ENCODE results near the gene RPS3.
"Not testable (repeated sequence)": the region's sequence is repeated elsewhere in the genome, so short reads cannot be mapped to it uniquely, and the experiment has no call there.

Gene RPS3

GRCh38 chr11:75380716-75381420 lies 18.4 kb upstream of the RPS3 start:
- DNase-seq = no peak

GRCh38 chr11:75383246-75383645 lies 16.1 kb upstream of the RPS3 start:
- no peak for DNase-seq

- peak; percentile 82 for DNase-seq
Observed at GRCh38 chr11:75384438-75385080, 14.8 kb upstream of the RPS3 start.

GRCh38 chr11:75386942-75387630 lies 12.2 kb upstream of the RPS3 start:
- DNase-seq = no peak

- no peak for DNase-seq
Observed at GRCh38 chr11:75387736-75388294, 11.5 kb upstream of the RPS3 start.

- peak; percentile 72 for DNase-seq
Observed at GRCh38 chr11:75388386-75389275, 10.7 kb upstream of the RPS3 start.

GRCh38 chr11:75389276-75389605 lies 10.1 kb upstream of the RPS3 start:
- DNase-seq = no peak

GRCh38 chr11:75389925-75390324 lies 9.4 kb upstream of the RPS3 start:
- DNase-seq = no peak

- no peak for DNase-seq
Observed at GRCh38 chr11:75394085-75394840, 5.1 kb upstream of the RPS3 start.

GRCh38 chr11:75398906-75399305 lies 412 bp upstream of the RPS3 start:
- no peak for DNase-seq

GRCh38 chr11:75400146-75400865 lies 988 bp downstream of the RPS3 start:
- no peak for DNase-seq

GRCh38 chr11:75402002-75402773 lies 2.9 kb downstream of the RPS3 start:
- DNase-seq = no peak

GRCh38 chr11:75403037-75403436 lies 3.7 kb downstream of the RPS3 start:
- no peak for DNase-seq

- no peak for DNase-seq
Observed at GRCh38 chr11:75403983-75404658, 4.8 kb downstream of the RPS3 start.

GRCh38 chr11:75406338-75406777 lies 7.0 kb downstream of the RPS3 start:
- DNase-seq = no peak

- no peak for DNase-seq
Observed at GRCh38 chr11:75408957-75409219, 9.6 kb downstream of the RPS3 start.

- DNase-seq = not testable (repeated sequence)
Observed at GRCh38 chr11:75409971-75410370, 10.7 kb downstream of the RPS3 start.

- not testable (repeated sequence) for DNase-seq
Observed at GRCh38 chr11:75413146-75413545, 13.8 kb downstream of the RPS3 start.

GRCh38 chr11:75413864-75414263 lies 14.5 kb downstream of the RPS3 start:
- DNase-seq = no peak
